Measurements from ENCODE around the gene EEF1B2.
A peak's percentile ranks its signal among the peaks of the same experiment; 100 is the strongest.
"Not testable (repeated sequence)": the region's sequence is repeated elsewhere in the genome, so short reads cannot be mapped to it uniquely, and the experiment has no call there.

Gene EEF1B2

DNA sequence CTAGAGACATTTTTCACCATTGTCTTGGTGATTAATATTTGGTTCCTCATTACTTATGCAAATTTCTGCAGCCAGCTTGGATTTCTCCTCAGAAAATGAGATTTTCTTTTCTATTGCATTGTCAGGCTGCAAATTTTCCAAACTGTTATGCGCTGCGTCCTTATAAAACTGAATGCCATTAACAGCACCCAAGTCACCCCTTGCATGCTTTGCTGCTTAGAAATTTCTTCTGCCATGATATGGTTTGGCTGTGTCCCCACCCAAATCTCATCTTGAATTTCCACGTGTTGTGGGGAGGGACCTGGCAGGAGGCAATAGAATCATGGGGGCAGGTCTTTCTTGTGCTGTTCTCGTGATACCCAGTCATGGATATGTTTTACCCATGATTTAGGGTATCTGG, 8.5 kb downstream of the EEF1B2 start:
- not testable (repeated sequence) for DNase-seq

- DNase-seq: not testable (repeated sequence)
These were observed 12.1 kb downstream of the EEF1B2 start for GRCh38 chr2:206171624-206172397.

DNA sequence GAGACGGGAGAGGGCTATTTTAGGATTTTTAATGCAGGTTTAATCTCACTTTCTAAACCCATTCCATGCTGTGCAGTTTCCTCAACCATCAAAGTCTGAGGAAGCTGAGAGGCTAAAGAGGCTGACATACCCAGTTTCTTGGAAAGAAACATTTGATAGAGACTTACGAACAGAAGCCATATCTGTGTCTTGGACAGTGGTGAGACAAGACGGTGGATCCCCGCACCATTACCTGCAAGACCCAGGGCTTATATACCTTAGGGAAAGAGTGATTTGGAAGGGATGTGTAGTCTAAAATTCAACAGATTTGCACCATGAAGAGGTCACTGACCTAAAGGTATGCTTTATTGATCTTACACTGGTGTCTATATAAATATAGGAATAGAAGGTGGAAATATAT, 13.5 kb downstream of the EEF1B2 start:
- no peak for DNase-seq

GRCh38 chr2:206176121-206176520, 16.4 kb downstream of the EEF1B2 start:
- DNase-seq: no peak

DNA sequence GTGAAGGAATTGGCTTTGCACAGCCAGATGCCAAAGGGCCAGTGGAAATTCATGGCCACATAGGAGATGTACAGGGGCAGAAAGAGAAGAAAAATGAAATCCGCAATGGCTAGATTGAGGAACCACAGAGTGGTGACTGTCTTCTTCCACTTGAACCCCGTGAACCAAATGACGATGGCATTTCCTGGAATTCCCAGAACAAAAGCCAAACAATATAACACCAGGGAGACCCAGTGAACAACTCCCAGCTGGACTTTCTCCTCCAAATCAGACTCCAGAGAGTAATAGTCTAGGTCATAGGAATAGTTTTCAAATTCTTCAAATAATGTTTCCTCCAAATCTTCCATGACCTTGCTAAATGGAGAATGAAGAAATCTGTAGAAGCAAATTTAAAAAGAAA, 17.2 kb downstream of the EEF1B2 start:
- DNase-seq: no peak

DNA sequence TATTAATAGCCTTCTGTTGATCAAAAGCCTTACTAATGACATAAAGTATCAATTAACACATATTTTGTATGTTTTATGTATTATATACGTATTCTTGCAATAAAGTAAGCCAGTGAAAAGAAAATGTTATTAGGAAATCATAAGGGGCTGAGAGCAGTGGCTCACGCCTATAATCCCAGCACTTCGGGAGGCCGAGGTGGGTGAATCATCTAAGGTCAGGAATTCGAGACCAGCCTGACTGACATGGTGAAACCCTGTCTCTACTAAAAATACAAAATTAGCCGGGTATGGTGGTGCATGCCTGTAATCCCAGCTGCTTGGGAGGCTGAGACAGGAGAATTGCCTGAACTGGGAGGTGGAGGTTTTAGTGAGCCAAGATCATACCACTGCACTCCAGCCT, 21.8 kb downstream of the EEF1B2 start:
- not testable (repeated sequence) for DNase-seq

DNA sequence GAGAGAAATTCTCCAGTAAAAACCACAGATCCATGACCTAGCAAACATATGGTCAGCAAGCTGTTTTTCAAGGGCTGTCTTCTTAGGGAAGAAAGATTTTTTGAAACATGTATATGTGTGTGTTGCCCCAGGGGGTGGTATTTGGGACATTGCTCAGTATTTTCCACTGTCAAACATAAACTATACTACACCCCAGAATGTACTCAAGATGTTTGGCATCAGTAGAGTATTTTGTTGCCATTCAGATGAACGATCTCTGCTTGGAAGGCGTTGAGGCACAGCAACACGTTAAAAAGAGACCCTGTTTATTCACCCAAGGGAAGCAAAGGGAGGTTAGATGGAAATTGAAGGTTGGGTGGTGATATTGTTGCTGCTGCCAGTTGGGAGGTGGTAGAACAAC, 30.0 kb downstream of the EEF1B2 start:
- no peak for DNase-seq

- DNase-seq: no peak
These were observed 30.4 kb downstream of the EEF1B2 start for GRCh38 chr2:206190111-206190510.

GRCh38 chr2:206190689-206191088, 31.0 kb downstream of the EEF1B2 start:
- no peak for DNase-seq

GRCh38 chr2:206192157-206192556, 32.5 kb downstream of the EEF1B2 start:
- no peak for DNase-seq

DNA sequence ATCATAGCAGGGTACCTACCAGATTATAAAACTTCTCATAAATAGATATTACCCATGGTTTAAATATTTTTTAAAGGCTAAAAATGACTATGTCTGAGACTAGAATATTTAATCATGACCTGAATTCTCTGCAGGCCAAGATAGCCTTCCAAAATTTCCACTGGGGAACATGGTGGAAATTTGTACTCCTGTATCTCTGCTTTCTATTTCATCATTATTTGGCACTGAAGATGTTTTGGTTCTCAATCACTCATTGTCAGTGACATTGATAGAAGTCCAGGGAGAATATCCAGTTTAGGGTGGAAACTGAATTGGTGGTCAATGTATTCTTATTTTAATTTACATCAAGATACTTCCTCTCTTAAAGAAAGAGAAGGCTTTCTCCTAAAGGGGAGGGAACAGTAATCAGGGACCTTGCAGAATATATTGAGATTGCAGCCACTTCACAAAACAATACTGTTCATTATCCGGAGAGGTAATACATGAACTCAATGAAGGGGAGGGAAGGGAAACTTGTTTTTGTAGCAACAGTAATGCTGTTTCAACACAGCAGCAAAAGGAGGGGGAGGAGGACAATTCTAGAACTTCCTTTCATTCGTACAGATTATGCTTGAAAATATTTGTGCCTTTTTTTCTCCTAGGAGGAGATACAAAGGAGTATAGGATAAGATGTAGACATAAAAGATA, 34.1 kb downstream of the EEF1B2 start:
- peak in 2 of 3 donors; percentile 21 to 34 for DNase-seq

DNA sequence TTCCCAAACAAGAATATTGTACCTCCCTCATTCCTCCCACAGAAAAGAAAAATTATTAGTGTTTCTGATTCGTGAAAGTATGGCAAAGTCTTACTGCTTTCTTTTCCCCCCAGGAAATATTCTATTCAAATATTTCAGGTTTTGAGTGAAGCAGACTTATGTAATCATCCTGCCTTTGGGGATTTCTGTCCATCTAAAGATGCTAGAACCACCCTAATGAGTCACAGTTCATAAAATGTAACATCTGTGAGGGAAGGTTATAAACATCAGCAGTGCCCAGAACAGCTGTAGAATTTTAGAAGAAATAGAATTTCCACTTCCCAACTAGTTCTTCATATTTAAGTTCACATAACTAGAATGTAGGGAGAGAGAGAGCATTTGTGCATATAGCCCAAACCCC, 39.0 kb downstream of the EEF1B2 start:
- DNase-seq: no peak

GRCh38 chr2:206201075-206201848, 41.6 kb downstream of the EEF1B2 start:
- no peak for DNase-seq

- DNase-seq: no peak
These were observed 42.8 kb downstream of the EEF1B2 start for GRCh38 chr2:206202446-206202845.

- no peak for DNase-seq
These were observed 43.6 kb downstream of the EEF1B2 start for GRCh38 chr2:206203331-206203730.

DNA sequence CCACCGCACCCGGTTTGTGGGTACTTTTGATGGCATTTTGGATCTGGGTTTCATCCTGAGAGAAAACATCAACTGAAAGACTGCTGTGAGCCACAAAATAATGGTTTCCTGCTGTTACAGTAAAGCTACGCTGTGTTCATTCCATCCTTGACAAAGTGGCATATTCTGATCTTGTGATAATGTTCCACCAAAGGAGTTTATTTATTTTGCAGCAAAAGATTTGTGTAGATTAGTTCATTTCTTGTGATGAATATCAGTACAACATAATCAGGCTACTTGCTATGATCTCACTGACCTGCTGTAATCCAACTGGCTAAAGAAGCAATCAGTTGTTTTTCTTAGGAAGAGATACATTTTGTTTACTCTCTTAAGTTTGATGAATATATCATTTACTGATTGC, 45.0 kb downstream of the EEF1B2 start:
- DNase-seq: no peak

DNA sequence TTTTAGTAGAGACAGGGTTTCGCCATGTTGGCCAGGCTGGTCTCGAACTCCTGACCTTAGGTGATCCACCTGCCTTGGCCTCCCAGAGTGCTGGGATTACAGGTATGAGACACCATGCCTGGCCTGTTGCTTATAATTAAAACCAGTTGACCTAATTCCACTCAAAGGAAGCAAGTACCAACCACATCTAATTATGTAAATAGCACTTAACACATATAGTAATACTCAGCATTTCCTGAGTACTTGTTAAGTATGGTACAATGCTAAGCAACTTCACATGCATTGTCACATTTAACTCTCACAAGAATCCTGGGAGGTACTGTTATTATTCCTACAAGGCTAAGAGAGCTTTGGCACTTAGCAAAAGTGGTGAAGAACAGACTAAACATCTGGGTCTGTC, 47.6 kb downstream of the EEF1B2 start:
- not testable (repeated sequence) for DNase-seq

DNA sequence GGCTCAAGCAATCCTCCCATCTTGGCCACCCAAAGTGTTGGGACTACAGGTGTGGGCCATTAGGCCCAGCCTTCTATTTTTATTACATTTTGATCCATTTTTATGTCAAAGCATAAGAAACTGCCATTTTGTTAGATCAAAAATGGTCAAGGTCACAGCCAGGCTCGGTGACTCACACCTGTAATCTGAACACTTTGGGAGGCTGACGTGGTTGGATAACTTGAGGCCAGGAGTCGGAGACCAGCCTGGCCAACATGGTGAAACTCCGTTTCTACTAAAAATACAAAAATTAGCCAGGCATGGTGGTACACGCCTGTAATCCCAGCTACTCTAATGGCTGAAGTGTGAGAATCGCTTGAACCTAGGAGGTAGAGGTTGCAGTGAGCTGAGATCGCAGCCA, 49.2 kb downstream of the EEF1B2 start:
- DNase-seq: no peak

DNA sequence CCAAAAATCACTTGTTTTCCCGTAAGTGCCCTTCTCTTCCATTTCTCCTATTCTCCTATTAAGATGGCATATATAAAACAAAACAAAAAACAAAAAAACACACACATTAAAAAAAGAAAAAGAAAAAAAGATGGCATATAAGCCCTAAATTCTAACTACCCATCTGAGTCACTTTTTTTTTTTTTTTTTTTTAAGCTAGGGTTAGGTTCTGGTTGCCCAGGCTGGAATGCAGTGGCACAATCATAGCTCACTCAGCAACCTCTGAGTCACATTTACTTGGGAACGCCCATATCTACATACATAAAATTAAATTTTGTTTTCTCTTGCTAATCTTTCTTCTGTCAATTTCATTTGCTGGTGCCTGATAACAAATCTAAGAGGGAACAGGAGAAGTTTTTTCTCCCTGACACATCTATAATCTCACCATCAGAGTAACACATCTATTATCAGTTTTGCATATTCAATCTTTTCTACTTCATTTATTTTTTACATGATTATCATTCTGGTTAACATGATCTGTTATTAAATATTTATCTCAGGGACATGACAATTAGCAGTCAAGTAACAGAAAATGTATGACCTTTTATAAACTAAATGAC, 52.1 kb downstream of the EEF1B2 start:
- DNase-seq: peak in 1 of 3 donors; percentile 23

All from suppressor macrophage treated with lipopolysaccharide for 1 hour (primary cell).